K562 (cell line): ENCODE results near the gene SARS1. TPM values are rescaled to one million over a fixed set of nuclear protein-coding genes. Genes with fewer than 3 reads are reported as not detected.

Experiments
- ARID3A ChIP-seq: IDR thresholded peaks from 2 replicates; pipeline ENCODE4 v1.6.1; 2012; ENCODE audit warnings: low read depth, low read length, improper control_type of control experiment, borderline replicate concordance
- BRF2 ChIP-seq: IDR thresholded peaks from 3 replicates; pipeline ENCODE4 v1.6.1; 2011; ENCODE audit warnings: borderline replicate concordance, mild to moderate bottlenecking; ENCODE audit not compliant: insufficient read length, insufficient read depth
- CREM ChIP-seq: IDR thresholded peaks from 2 replicates; pipeline ENCODE4 v1.6.1; 2014; ENCODE audit warnings: antibody characterized with exemption, low read depth
- ELK3 ChIP-seq: fragments of 450-650 bp; formaldehyde crosslinking; IDR thresholded peaks from 2 replicates; pipeline ENCODE4 v1.4.0; 2020; ENCODE audit warnings: mild to moderate bottlenecking
- GATAD2B ChIP-seq: fragments of 450-650 bp; IDR thresholded peaks from 2 replicates; pipeline ENCODE4 v1.6.1; 2017; ENCODE audit warnings: mild to moderate bottlenecking, borderline replicate concordance
- HDAC1 ChIP-seq, 2 experiments: fragments of 450-650 bp; IDR thresholded peaks; 2 replicates each; pipeline ENCODE4 v1.6.1; 2016 to 2017; ENCODE audit warnings: inconsistent platforms in 1 of 2, mild to moderate bottlenecking in 1 of 2, moderate library complexity in 1 of 2
- HDAC2 ChIP-seq: fragments of 450-650 bp; IDR thresholded peaks from 2 replicates; pipeline ENCODE4 v1.6.1; 2016; ENCODE audit warnings: mild to moderate bottlenecking
- HDAC3 ChIP-seq: fragments of 450-650 bp; IDR thresholded peaks from 2 replicates; pipeline ENCODE4 v1.6.1; 2018; ENCODE audit warnings: borderline replicate concordance, mild to moderate bottlenecking, moderate library complexity; ENCODE audit not compliant: partially characterized antibody
- JUND ChIP-seq, 2 experiments: IDR thresholded peaks; 2 replicates in 1 of 2; 3 replicates in 1 of 2; pipeline ENCODE4 v1.6.1; 2011; ENCODE audit warnings: borderline replicate concordance in 2 of 2, low read depth in 2 of 2, low read length in 2 of 2, improper control_type of control experiment in 1 of 2, missing biosample characterization in 1 of 2, missing genetic modification characterization in 1 of 2, missing genetic modification reagents in 1 of 2
- RNF2 ChIP-seq: sonication (generic); IDR thresholded peaks from 2 replicates; pipeline ENCODE4 v1.6.1; 2016
- TBP ChIP-seq: optimal IDR thresholded peaks from 2 replicates; pipeline ENCODE3; 2011; ENCODE audit warnings: low read depth, low read length, improper control_type of control experiment
- THAP7 ChIP-seq: fragments of 250-450 bp; sonication (Bioruptor Pico); IDR thresholded peaks from 2 replicates; pipeline ENCODE4 v1.5.0; 2021
- ZNF583 ChIP-seq: fragments of 250-450 bp; sonication (Bioruptor Pico); IDR thresholded peaks from 2 replicates; pipeline ENCODE4 v1.4.0; 2020
- ZNF589 ChIP-seq: fragments of 200-800 bp; sonication (Bioruptor generic); IDR thresholded peaks from 2 replicates; pipeline ENCODE4 v1.6.1; 2016; ENCODE audit warnings: low read depth, missing genetic modification characterization, missing compliant biosample characterization
- ZNF609 ChIP-seq: sonication (generic); formaldehyde crosslinking; IDR thresholded peaks from 2 replicates; pipeline ENCODE4 v1.8.1; 2023; ENCODE audit warnings: missing genetic modification reagents, mild to moderate bottlenecking, borderline replicate concordance
- ZNF766 ChIP-seq: fragments of 200-800 bp; sonication (Bioruptor generic); conservative IDR thresholded peaks from 2 replicates; pipeline ENCODE4 v1.6.1; 2016; ENCODE audit warnings: missing genetic modification characterization, missing compliant biosample characterization
- polyA plus RNA-seq, 8 experiments: library from polyadenylated mRNA; depleted of rRNA in 4 of 8; stranded (reverse) in 5 of 8; unstranded in 3 of 8; fragments of >200 nt; fragmentation: Nextera tagmentation in 2 of 8; fragmentation: Illumina TruSeq in 1 of 8; extraction: Ambion mirVana in 2 of 8; extraction: Trizol in 1 of 8; gene quantifications; 2 replicates each; pipeline versions ENCODE4 v1.2.1 to v1.2.3, GENCODE V29; 2011 to 2014; ENCODE audit warnings: inconsistent platforms in 1 of 8, missing spikeins in 1 of 8
- total RNA-seq, 7 experiments: library from RNA; depleted of rRNA in 6 of 7; stranded (reverse); fragments of >200 nt in 6 of 7; fragmentation: Illumina TruSeq in 2 of 7; extraction: Trizol in 2 of 7; gene quantifications; 2 replicates each; pipeline versions ENCODE4 v1.2.1 to v1.2.3, GENCODE V29; 2011 to 2021; ENCODE audit warnings: low replicate concordance in 1 of 7

Gene SARS1
- total and polyA plus RNA-seq, 9 of the 15 experiments (the other 6 are each of a cell fraction or from before 2014, with no cell fraction given), result 221 to 623 (median 254) TPM

GRCh38 chr1:109214695-109215623 is 1.2 kb downstream of the SARS1 start (continued):
- no peak for TF ChIP-seq ZNF609 (CRISPR knock-in tag)
- peak; percentile 36; the same call in 1 of the 2 replicates for TF ChIP-seq GATAD2B
- peak; percentile 53 for TF ChIP-seq TBP
- TF ChIP-seq ARID3A, result peak; percentile 97
- TF ChIP-seq CREM, result peak; percentile 42
- TF ChIP-seq BRF2, result no peak
- TF ChIP-seq RNF2, result peak; percentile 82
- 0 out of 2 replicates have a peak, but pooled peaks have one; percentile 52 for TF ChIP-seq ELK3
- TF ChIP-seq ZNF589, result peak; percentile 88
- 0 out of 2 replicates have a peak, but pooled peaks have one; percentile 42 for TF ChIP-seq THAP7 (CRISPR knock-in tag)
- peak; percentile 95 for TF ChIP-seq JUND (IDR thresholded peaks at IDR 0.05; ENCODE audit: borderline replicate concordance, low read depth, low read length)
- TF ChIP-seq JUND (tag; IDR thresholded peaks at IDR 0.05; ENCODE audit: borderline replicate concordance, low read depth, low read length), result peak; percentile 86; the same call in 2 of the 3 replicates
- peak; percentile 13; the same call in 1 of the 2 replicates for TF ChIP-seq ZNF583 (CRISPR knock-in tag)
- peak; percentile 80 for TF ChIP-seq HDAC3
- peak; percentile 80 for TF ChIP-seq ZNF766 (CRISPR knock-in tag)
- peak; percentile 100 for TF ChIP-seq HDAC2
- TF ChIP-seq HDAC1 (IDR thresholded peaks at IDR 0.05), result peak; percentile 90 to 100; a peak in 3 of 4 replicates
